ENCODE data around the gene AKAP9.
A peak's percentile ranks its signal among the peaks of the same experiment; 100 is the strongest.
"Not testable (repeated sequence)": the region's sequence is repeated elsewhere in the genome, so short reads cannot be mapped to it uniquely, and the experiment has no call there.

The AKAP9 gene

GRCh38 chr7:91947948-91948347, 7.3 kb downstream of the AKAP9 start:
- no peak for DNase-seq

DNA sequence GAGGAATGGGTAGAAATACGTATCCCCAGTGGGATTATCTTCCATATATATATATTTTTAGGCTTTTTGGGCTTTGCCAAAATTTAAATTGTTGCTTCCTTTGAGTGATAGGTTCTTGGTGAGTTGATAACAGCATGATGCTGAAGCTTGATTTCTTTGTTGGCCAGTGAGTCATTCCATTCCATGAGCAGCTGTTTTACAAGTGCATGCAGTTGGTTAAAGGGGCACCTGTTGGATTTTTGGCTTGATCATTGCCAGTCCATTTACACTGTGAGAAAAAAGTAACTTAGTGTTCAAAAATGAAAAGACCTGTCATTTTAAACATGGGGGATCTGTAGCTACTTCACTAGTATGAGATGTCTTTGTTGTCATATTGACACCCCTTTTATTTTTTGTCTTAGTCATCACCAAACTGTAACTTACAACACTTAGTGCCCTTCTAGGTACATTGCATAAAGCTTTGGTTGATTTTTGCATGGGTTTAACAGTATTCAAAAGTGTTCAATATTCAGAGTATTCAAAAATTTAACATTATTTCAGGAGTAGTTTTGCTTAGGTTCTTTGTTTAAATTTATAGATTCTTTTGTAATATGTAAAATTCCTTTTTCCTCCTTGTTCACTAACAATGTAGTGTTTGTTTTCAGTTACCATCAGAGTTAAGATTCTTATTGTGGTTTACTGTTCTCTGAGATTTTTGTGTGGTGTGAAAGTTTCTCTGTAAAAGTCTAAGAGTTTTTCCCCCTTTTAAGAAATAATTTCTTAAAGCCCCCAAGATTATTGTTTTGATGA, 8.8 kb downstream of the AKAP9 start:
- peak; percentile 49 for DNase-seq

GRCh38 chr7:91953618-91954017, 13.0 kb downstream of the AKAP9 start:
- DNase-seq, result no peak

- DNase-seq, result not testable (repeated sequence)
These were observed 15.8 kb downstream of the AKAP9 start for GRCh38 chr7:91956464-91956863.

DNA sequence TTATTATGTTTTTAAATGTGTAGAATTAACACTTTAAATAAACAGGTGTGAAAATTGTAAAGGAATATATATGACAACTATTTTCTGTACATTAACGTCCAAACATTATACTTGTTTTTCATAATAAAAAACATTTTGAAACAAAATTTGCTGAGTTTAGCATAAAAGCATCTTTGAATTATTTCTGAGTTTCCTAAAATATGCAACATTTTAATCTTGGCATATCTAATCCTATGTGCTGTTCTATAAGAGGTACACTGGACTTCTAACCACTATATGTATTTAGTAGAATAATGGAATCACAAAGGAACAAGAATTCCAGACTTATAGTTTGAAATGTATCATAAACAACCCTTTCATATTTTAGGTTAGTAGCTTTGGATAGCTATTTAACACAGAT, 16.6 kb downstream of the AKAP9 start:
- DNase-seq, result no peak

DNA sequence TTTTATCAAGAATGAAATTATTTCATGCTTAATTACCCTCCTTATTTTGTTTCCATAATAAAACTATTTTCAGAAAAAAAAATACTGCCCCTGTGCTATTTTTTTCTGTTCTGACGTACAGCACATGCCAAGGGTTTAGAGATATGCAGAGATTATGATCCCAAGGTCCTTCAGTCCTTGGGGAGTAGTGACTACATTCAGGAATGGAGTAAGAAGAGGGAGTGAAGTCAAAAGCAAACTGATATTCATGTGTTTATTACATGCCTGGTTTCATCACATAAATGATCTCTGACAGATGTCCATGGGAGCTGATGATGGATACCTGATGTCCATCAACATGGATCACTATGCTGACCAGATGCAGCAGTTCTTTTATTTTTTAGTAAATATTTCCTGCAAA, 17.2 kb downstream of the AKAP9 start:
- no peak for DNase-seq

- DNase-seq, result no peak
These were observed 18.4 kb downstream of the AKAP9 start for GRCh38 chr7:91959023-91959422.

DNA sequence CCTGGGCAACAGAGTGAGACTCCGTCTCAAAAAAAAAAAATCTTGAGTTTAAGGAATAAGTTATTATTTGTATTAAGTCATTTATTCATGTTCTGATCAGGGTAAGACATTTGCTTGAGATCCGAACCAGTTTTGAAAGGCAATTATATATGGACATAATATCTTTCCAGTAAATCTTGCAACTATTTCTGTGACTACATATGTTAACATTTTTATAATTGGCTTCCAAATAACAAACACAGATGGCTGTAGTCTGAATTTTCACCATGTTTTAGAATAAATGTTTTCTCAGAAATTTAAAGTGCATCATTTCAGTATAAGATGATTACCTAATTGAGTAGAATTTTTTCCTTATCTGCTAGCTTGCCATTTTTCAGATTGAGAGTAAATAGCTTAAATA, 21.2 kb downstream of the AKAP9 start:
- DNase-seq, result no peak

DNA sequence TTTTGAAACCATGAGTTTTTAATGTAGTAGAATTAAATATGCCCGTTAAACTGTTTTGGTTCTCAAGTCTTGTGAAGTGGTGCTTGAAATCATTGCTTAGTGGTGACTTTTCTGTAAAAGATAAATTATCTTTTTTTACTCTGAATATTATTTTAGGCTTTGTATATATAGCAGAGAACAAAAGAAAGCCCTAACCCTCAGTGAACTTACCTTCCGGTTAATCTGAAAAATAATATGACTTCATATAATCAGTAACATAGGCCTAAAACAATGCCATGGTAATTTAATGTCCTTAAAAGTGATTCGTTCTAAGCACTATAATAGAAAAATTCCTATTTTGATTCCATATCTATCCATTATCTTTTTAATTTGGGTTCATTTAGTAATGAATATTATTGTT, 21.8 kb downstream of the AKAP9 start:
- DNase-seq, result no peak

- not testable (repeated sequence) for DNase-seq
These were observed 26.9 kb downstream of the AKAP9 start for GRCh38 chr7:91967513-91967912.

DNA sequence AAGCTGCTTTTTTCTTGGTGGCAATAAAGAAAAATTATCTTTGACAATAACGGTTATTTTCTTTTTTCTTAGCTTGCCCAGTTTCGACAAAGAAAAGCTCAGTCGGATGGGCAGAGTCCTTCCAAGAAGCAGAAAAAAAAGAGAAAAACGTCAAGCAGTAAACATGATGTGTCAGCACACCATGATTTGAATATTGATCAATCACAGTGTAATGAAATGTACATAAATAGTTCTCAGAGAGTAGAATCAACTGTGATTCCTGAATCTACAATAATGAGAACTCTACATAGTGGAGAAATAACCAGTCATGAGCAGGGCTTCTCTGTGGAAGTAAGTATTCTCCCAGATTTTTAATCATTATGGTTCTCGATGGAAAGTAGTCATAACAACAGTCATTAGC, 33.0 kb downstream of the AKAP9 start:
- no peak for DNase-seq

DNA sequence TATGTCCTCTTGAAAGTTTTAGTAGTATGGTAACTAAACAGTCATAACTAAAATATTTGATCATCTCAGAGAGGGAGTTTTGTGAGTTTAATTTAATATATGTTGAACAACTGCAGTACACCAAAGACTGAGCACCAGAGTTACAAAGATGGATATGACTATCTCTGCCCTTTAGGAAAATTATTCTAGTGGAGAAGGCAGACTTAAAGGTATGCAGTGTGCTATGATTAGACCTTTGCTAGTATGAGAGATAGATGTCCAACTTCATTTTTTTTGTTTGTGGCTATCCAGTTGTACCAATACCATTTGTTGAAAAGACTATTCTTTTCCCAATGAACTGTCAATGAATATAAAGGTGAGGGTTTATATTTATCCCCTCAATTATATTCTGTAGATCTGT, 33.4 kb downstream of the AKAP9 start:
- no peak for DNase-seq

DNA sequence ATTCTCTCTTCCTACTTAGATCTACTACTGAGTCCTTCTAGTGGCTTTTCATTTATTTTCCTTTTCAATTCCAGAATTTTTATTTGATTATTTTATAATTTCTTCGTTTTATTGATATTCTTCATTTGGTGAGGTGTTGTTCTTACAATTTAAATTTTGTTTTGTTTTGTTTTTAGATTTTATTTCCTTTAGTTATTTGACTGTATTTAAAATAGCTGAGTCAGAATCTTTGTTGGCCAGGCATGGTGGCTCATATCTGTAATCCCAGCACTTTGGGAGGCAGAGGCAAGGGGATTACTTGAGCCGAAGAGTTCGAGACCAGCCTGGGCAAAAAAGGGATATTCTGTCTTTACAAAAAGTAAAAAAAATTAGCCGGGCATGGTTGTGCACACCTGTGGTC, 36.1 kb downstream of the AKAP9 start:
- no peak for DNase-seq

GRCh38 chr7:91979590-91979989, 38.9 kb downstream of the AKAP9 start:
- DNase-seq, result no peak

DNA sequence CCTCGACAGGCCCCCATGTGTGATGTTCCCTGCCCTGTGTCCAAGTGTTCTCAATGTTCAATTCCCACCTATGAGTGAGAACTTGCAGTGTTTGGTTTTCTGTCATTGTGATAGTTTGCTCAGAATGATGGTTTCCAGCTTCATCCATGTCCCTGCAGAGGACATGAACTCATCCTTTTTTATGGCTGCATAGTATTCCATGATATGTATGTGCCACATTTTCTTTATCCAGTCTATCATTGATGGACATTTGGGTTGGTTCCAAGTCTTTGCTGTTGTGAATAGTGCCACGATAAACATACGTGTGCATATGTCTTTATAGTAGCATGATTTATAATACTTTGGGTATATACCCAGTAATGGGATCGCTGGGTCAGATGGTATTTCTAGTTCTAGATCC, 41.7 kb downstream of the AKAP9 start:
- not testable (repeated sequence) for DNase-seq

- no peak for DNase-seq
These were observed 47.6 kb downstream of the AKAP9 start for GRCh38 chr7:91988213-91988612.

DNA sequence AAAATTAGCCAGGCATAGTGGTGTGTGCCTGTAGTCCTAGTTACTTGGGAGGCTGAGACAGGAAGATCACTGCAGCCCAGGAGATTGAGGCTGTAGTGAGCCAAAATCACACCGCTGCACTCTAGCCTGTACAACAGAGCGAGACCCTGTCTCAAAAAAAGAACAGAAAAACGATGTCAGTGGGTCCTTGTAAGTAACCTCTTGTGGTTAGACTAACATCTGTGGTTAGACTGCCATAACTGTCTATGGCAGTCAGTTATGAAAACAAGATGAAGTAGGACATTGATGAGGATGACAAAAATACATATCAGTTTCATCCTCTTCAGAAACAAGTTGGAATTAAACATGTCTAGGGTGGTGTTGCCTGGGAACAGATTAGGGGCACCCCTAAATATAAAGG, 53.3 kb downstream of the AKAP9 start:
- no peak for DNase-seq

DNA sequence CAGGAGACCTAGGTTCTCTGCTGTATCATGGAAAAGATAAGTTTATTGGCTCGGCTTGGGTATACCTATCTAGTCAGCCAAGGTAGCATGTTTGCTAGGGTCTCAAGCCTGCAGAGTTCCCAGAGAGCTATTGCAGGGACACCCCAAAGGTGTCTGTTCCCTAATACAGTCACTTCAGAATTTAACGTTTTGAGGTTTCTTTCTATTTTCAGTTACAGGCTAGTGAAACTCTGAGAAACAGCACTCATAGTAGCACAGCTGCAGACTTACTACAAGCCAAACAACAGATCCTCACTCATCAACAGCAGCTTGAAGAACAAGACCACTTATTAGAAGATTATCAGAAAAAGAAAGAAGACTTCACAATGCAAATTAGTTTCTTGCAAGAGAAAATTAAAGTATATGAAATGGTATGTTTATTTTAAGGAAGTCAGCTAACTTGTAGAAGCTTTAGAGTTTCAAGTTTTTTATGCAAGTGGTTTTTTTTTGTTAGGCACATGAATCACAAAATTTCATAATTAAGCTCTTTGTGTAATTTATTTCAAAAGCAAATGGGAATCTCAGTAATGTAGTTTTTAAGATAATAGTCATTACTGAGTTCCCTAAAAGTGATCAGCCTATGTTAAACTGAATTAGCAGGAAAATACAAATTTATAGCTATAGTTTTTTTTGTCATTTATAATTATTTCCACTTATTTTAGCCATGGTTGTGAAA, 54.9 kb downstream of the AKAP9 start:
- DNase-seq, result no peak

DNA sequence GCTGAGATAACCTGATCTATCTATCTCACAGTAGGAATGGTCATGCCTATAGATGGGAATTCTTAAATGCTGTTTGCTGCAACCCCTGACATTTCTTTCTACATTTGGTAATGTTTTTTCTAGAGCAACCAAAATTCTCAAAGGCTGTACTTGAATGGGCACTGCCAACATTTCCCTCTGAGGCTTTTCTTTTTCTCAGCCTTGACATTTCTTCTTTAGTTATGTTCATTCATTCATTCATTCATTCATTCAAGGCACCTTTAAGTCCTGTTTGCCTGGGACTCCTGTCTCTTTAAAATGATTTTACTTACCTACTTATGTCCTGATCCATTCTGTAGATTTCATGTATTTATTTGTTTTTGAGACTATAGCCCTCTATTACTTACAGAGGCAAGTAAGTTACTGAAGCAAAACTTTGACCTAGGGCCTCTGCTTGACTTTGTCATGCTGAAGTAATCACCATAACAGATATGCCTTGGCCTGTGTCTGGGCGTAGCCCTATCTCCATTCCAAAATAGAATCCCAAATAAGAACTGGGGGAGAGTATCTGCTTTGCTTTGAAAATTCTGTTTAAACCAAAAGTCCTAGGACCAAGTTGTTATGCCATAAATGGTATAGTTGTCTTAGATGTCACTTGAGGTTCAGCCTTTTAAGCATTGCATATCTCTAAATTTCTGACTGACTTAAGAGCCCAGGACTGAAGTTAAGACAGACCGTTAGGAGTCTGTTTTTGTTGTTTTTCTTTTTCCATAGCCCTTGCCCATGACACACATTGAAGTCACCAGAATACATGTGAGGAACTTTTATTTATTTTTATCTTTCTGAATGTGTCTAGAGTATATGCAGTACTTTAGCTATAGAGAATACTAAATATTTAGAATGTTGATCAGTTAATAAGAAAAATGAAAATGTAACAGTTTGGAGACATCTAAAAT, 59.2 kb downstream of the AKAP9 start:
- no peak for DNase-seq

GRCh38 chr7:92002720-92003119, 62.1 kb downstream of the AKAP9 start:
- DNase-seq, result no peak

GRCh38 chr7:92006046-92006445, 65.4 kb downstream of the AKAP9 start:
- no peak for DNase-seq

- no peak for DNase-seq
These were observed 69.6 kb downstream of the AKAP9 start for GRCh38 chr7:92010215-92010614.

GRCh38 chr7:92013611-92014010, 72.9 kb downstream of the AKAP9 start:
- no peak for DNase-seq

All from NCI-H226 (cell line).